Body of pancreas (tissue), 4 donors: Measurements from ENCODE around the gene CREB3.

Experiments used
- CTCF ChIP-seq, 7 experiments: fragments of 450-650 bp in 4 of 7; fragments of 200-600 bp in 3 of 7; sonication (generic) in 3 of 7; IDR thresholded peaks; one replicate each; pipeline ENCODE4 v1.5.1; 2016 to 2019; ENCODE audit warnings: antibody characterized with exemption in 7 of 7
- POLR2A ChIP-seq, 3 donors: fragments of 450-650 bp; IDR thresholded peaks; one replicate each; pipeline ENCODE4 v1.6.1; 2016; ENCODE audit warnings: antibody characterized with exemption in 3 of 3, mild to moderate bottlenecking in 2 of 3

- TF ChIP-seq CTCF (IDR thresholded peaks at IDR 0.05) (no peak), POLR2A (IDR thresholded peaks at IDR 0.05) (no peak)
These were observed 42.6 kb downstream of the CREB3 start for GRCh38 chr9:35774907-35775635.
